ENCODE measurements around the gene ZP1. TPM values are rescaled to one million over a fixed set of nuclear protein-coding genes. Genes with fewer than 3 reads are reported as not detected.

ZP1 gene
- total RNA-seq, 6 experiments from 2014 or later, result 0.13 to 0.30 (median 0.29) TPM; not detected in 3

DNA sequence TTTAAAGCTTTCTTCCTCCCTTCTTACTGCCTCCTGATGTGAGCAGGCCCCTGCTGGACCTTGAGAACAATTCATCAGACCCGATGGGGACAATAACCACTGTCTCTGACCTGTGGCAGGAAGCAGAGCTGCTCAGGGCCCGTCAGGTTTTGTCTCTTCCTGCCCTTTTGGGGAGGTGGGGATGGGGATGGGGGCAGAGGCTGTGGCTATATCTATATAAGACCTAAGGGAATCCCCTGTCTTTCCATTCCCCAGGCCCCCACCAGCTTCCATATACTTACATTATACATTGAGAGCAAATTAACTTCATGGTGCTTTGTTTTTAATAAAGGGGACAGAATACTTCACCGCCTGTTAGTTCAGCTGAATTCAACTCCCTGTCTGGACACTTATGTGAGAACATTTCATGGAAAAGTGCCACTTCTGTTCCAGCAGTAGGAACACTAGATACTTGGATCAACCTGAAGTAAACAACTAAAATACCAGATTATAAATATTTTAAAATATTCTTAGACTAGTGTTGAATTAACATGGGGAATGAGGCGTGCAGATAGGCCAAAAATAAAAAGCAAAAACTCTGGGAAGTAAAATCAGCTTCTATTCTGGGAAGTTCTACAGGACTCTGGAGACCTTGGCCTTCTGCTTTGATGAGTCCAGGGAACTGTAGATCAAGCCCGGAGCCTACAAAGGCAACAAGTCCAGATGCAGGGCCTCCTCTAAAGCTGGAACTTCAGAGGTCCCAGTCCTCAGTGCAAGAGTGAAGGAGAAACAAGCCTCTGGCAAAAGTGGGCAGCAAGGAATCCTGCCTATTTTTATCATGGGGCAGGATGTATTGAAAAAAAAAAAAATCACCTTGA, 11.1 kb downstream of the ZP1 start:
- no peak for TF ChIP-seq CTCF (IDR thresholded peaks at IDR 0.05)
- no peaks in the 10 kb centered on the region for H3K9me3 Mint-ChIP-seq
- DNase-seq, result no peak
- peaks cover 3% of the 10 kb centered on the region for H3K27me3 Mint-ChIP-seq (ENCODE audit: insufficient read depth)
- no peak overlapping the region for H3K27ac Mint-ChIP-seq
- peaks cover 5% of the 10 kb centered on the region; the same call in 1 of the 2 replicates for H3K36me3 Mint-ChIP-seq (ENCODE audit: low read depth)
- H3K4me1 Mint-ChIP-seq (ENCODE audit: low read depth), result peaks cover 3% of the 10 kb centered on the region
- H3K4me3 Mint-ChIP-seq, result no peak overlapping the region

DNA sequence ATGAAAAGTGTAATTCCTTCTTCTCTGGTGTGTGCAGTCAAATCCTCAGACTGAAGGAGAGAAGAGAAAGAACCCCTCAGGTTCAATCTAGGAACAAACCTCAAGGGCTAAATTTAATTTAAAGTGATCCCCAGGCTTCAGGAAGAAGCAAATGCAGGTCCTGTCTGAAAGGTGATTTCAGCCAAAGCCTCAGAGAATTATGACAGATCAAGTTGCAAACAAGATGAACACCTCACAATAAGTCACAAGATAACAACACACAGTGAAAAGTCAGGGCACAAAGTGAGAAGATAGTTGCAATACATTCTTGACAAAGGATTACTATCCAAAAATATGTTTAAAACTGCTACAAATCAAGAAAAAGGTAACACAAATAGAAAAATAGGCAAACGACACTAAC, 11.8 kb downstream of the ZP1 start:
- no peak for DNase-seq
- Mint-ChIP-seq H3K27me3 (ENCODE audit: insufficient read depth) (peaks cover 3% of the 10 kb centered on the region), H3K4me3 (no peak overlapping the region), H3K9me3 (no peaks in the 10 kb centered on the region), H3K4me1 (ENCODE audit: low read depth) (no peaks in the 10 kb centered on the region), H3K27ac (no peak overlapping the region), H3K36me3 (ENCODE audit: low read depth) (peaks cover 5% of the 10 kb centered on the region; the same call in 1 of the 2 replicates)
- TF ChIP-seq CTCF (IDR thresholded peaks at IDR 0.05), result no peak

GRCh38 chr11:60879971-60880588, 12.7 kb downstream of the ZP1 start:
- H3K27ac Mint-ChIP-seq, result no peak overlapping the region
- peaks cover 3% of the 10 kb centered on the region for H3K27me3 Mint-ChIP-seq (ENCODE audit: insufficient read depth)
- no peak overlapping the region for H3K4me3 Mint-ChIP-seq
- no peaks in the 10 kb centered on the region for H3K9me3 Mint-ChIP-seq
- no peaks in the 10 kb centered on the region for H3K4me1 Mint-ChIP-seq (ENCODE audit: low read depth)
- no peak for TF ChIP-seq CTCF (IDR thresholded peaks at IDR 0.05)
- DNase-seq, result no peak
- peaks cover 5% of the 10 kb centered on the region; the same call in 1 of the 2 replicates for H3K36me3 Mint-ChIP-seq (ENCODE audit: low read depth)

DNA sequence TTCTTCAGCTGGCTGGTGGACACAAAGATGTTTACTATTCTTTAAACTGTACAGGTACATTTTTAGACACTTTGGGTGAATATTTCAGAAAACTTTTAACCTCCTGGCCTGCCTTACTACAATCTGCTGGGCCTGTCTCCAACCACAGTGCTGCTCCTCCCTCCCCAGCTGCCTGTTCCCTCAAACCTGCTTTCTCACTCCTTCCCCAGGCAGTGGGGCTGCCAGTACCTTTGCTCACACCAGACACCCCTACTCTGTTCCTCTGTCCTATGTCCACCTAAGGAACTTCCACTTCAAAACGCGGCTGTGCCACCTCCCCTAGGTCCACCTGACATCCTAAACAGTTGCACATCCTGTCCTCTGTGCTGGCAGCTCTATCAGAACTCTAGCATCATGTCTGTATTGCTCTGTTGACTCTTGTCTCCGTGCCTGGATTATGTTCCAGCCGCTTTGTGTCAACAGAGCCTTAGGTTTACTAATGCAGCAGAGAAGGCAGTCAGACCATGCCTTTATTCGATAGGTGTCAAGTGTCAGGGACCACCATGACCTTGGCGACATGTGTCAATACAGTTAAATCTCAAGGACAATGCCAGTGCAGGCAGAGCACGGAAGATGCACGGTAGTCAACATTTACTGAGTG, 13.4 kb downstream of the ZP1 start:
- no peak for DNase-seq
- Mint-ChIP-seq H3K36me3 (ENCODE audit: low read depth) (peaks cover 5% of the 10 kb centered on the region; the same call in 1 of the 2 replicates), H3K4me1 (ENCODE audit: low read depth) (no peaks in the 10 kb centered on the region), H3K4me3 (no peak overlapping the region), H3K27ac (no peak overlapping the region), H3K27me3 (ENCODE audit: insufficient read depth) (peaks cover 3% of the 10 kb centered on the region), H3K9me3 (no peaks in the 10 kb centered on the region)
- TF ChIP-seq CTCF (IDR thresholded peaks at IDR 0.05), result no peak

DNA sequence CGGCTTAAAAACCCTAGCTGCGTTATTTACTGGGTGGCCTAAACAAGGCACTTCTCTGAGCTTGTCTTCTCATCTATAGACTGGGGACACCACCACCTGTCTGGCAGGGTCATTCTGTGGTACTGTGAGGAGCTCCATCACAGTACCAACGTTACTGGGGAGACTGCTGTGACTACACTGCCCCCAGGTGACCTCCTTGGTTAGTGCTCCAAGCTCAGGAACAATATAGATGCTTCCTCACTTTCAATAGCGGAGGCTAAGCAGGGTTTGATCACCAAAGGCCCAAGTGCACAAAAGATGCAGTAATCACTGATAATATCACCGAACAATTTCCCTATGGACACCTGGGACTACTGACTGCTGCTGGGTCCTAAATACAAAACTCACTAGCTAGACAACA, 20.2 kb downstream of the ZP1 start:
- no peak overlapping the region for H3K4me3 Mint-ChIP-seq
- no peak overlapping the region for H3K27ac Mint-ChIP-seq
- H3K9me3 Mint-ChIP-seq, result no peaks in the 10 kb centered on the region
- peak; percentile 53 for DNase-seq
- H3K4me1 Mint-ChIP-seq (ENCODE audit: low read depth), result no peaks in the 10 kb centered on the region
- peak; percentile 75 for TF ChIP-seq CTCF (IDR thresholded peaks at IDR 0.05)
- H3K27me3 Mint-ChIP-seq (ENCODE audit: insufficient read depth), result no peaks in the 10 kb centered on the region
- H3K36me3 Mint-ChIP-seq (ENCODE audit: low read depth), result no peaks in the 10 kb centered on the region; the same call in 1 of the 2 replicates

All from HFFc6 (cell line).